NCI-H2196 (cell line): Measurements from ENCODE around the gene SDSL.

Experiments used
- DNase-seq: peaks from one replicate; lab custom pipeline; 2025; ENCODE audit not compliant: unreplicated experiment; lab: John Stamatoyannopoulos, UW

SDSL gene

GRCh38 chr12:113422030-113422885, at the start of gene SDSL:
TSS of gene SDSL (plus strand) at chr12:113422380. CDS start at chr12:113427983, 5,603 bp downstream.
- peak; percentile 75 for DNase-seq

DNA sequence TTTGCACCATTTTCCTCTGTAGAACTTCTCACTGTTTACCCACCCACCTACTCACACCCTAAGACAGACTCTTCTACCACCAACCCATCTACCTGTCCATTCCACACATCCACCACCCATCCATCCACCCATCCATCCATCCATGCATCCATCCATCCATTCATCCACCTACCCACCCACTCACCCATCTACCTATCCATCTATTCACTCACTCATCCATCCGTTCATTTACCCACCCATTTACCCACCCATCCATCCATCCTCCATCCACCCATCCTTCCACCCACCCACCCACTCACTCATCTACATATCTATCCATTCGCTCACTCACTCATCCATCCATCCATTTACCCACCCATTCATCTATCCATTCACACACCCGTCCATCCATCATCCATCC, 48.7 kb upstream of the SDSL start:
- DNase-seq, result no peak

DNA sequence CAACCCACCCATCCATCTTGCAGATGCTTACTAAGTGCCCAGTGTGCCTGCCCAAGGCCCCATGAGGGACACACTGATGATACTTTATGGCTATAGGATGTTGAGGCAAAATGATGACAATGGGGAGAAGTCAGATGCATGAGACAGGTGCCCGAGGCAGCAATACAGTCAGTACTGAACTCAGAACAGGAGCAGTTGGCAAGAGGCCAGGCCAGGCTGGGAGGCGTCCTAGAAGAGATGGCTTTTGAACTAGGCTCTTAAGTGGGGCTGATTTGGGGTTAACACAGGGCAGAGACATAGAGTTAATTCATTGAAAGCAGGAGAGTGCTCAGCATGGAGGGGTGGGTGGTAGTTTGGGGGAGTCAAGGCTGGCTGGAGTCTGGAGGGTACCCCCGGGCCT, 48.2 kb upstream of the SDSL start:
- DNase-seq, result no peak

GRCh38 chr12:113374823-113375428, 47.3 kb upstream of the SDSL start:
- no peak for DNase-seq

DNA sequence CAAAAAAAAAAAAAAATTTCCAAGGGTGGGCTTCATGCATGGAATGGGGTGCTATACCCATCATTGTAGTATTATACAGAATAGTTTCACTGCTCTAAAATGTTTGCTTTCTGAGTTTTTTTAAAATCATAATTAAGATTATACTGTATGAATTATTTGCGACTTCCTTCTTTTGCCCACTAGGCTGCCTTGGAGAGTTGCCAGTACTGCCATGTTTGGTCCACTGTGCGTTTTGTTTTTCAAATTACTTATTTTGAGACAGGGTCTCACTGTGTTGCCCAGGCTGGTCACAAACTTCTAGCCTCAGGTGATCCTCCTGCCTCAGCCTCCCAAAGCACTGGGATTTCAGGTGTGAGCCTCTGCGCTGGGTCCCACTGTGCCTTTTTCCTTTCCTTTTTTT, 43.9 kb upstream of the SDSL start:
- DNase-seq, result no peak

DNA sequence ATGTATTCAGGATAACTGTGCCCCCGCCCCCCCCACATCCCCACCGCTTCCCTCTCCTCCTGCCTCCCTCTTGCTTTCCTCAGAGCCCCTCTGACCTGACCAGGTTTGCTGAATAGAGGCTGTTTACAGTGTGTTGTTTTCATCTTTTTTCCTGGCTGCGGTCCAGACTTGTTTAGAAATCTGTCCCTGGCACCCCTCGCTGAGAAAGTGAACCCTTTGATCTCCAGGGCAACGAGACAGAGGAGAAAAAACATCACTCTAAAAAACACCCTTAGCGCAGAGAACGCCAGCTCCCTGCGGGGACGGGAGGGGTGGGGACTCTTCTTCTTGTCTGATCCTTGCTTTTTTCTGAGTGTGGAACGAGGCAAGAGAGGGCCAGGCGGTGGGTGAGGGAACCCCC, 41.0 kb upstream of the SDSL start:
- DNase-seq, result no peak

DNA sequence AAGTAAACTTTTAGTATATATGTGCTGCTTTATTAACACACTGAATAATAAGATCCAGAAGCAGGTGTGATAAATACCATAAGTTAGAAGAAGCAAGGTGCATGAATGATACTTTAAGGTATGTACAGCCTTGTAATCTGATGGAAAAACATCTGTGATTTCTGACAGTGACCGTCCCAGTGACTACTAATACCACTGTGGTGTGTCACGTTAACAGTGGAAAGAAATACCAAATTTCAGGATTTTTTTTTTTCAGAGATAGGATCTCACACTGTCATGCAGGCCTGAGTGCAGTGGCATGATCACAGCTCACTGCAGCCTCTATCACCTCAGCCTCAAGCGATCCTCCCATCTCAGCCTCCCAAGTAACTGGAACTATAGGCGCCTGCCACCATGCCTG, 40.0 kb upstream of the SDSL start:
- no peak for DNase-seq

DNA sequence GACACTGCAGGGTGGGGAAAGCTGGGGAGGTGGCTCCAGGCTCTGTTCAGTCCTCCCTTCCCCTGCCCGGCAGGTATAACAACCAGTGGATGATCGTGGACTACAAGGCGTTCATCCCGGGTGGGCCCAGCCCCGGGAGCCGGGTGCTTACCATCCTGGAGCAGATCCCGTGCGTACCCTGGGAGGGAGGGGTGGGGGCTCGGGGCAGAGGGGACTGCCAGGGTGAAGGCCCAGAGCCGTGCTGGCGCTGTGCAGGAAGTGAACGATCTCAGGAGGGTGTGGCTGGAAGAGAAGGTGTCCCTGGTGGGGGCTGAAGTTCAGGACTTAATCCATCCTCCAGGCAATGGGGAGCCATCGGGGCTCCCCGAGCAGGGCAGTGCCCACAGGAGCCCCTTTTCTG, 37.4 kb upstream of the SDSL start:
- no peak for DNase-seq

GRCh38 chr12:113385282-113385882, 36.8 kb upstream of the SDSL start:
- DNase-seq, result no peak

DNA sequence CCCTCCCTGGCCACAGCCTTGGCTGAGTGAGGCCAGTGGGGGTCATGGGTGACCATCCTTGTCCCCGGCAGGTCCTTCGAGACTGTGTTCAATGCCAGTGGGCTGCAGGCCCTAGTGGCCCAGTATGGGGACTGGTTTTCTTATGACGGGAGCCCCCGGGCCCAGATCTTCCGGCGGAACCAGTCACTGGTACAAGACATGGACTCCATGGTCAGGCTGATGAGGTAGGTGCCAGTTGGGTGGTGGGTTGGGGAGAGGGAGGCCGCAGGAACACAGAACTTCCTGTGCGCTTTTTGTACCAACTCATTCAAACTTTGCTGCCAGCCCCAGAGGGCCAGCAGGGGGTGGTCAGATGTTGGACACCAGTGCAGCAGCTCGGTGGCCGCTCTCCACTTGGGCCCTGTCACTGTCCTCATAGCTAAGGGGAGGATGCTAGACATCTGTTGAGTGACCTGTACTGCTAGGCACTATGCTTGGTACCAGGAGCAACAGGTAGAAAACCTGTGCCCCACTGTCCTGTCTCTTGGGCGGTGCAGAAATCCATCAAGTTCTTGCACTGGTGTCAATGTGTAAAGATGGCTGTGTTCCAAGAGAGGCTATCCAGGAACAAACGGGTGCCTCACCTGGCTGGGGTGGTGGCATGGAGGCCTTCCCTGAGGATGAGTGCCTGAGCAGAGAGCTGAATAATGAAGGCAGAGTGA, 35.2 kb upstream of the SDSL start:
- DNase-seq, result no peak

DNA sequence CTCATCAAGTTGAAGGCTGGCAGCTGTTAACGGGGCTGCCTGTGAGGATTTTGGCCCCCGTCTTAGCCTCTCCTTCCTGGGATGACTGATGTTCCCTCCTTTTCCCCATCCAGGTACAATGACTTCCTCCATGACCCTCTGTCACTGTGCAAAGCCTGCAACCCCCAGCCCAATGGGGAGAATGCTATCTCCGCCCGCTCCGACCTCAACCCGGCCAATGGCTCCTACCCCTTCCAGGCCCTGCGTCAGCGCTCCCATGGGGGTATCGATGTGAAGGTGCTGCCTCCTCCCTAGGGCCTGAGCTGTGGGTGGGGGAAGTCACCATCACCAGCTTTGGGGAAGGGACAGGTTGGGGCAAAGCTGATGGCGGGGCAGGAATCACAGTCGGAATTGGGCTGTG, 34.5 kb upstream of the SDSL start:
- DNase-seq, result no peak

- no peak for DNase-seq
These were observed 33.8 kb upstream of the SDSL start for GRCh38 chr12:113388351-113388750.

DNA sequence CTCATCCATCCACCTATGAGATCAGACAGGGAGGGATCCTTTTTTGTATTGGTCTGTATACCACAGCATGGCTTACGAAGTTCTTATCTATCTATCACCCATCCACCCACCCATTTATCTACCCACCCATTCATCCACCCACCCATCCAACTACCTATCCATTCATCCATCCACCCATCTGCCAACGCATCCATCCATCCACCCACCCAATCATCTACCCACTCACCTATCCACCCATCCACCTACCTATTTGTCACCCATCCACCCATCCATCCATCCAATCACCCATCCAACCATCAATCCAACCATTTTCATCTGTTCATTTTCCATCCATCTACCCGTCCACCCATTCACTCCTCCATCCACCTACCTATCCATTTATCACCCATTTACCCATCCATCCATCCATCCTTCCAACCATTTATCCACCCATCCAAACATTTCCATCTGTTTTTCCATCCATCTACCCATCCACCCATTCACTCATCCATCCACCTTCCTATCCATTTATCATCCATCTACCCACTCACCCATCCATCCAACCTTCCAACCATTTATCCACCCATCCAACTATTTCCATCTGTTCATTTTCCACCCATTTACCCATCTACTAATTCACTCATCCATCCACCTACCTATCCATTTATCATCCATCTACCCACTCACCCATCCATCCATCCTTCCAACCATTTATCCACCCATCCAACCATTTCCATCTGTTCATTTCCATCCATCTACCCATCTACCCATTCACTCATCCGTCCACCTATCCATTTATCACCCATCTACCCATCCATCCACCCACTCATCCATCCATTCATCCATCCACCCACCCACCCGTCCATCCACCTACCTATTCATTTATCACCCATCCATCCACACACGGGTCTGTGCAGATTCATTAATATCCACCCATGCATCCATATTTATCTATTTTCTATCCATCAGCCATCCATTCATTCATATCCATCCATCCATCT, 31.8 kb upstream of the SDSL start:
- DNase-seq, result no peak

- no peak for DNase-seq
These were observed 31.0 kb upstream of the SDSL start for GRCh38 chr12:113391145-113391544.

DNA sequence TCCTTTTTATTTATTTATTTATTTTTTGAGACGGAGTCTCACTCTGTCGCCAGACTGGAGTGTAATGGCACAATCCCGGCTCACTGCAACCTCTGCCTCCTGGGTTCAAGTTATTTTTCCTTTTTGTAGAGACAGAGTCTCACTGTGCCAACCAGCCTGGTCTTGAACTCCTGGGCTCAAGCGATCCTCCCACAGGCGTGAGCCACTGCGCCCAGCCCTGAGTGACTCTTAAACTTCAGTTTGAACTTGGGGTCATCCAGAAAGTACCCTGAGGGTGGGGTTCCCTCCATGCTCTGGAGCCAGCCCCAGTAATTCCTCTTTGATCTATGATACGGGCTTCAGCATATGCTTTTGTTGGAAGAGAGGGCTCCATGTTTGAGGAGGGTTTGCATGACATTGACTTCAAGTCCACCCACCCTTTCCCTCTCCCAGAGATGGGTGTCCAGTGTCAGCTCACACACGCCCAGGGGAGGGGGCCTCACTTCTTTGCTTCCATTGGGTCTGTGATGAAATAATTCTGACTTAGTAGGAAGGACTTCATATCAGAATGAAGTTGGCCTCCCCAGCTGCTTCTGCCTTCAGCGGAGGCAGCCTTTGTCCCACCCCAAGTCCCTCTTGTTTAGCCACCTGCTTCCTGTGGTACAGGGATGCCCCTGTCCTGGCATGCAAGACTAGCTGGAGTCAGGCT, 30.4 kb upstream of the SDSL start:
- DNase-seq, result no peak

DNA sequence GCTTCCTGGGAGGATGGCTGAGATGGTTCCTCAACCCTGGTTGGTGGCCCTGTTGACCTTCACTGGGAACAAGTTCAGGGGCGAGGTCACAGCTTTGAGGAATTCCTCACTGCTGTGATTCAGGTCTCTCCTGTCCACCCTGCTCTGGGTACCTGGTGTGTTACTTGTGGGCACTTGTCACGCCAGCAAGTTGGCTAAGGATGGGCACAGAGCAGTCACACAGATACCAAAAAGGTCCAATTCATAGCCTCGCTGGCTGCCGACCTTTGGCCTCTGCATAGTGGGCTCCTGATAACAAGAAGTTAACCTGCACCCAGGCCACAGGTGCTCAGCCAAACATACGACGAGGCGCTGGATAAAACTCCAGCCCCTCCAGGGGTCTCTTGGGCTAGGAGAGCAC, 29.7 kb upstream of the SDSL start:
- DNase-seq, result no peak

GRCh38 chr12:113392988-113393579, 29.1 kb upstream of the SDSL start:
- no peak for DNase-seq

- DNase-seq, result no peak
These were observed 28.4 kb upstream of the SDSL start for GRCh38 chr12:113393749-113394148.

- DNase-seq, result no peak
These were observed 27.1 kb upstream of the SDSL start for GRCh38 chr12:113395119-113395518.

- no peak for DNase-seq
These were observed 26.0 kb upstream of the SDSL start for GRCh38 chr12:113396200-113396599.
